GM12878 (cell line): Measurements from ENCODE around the gene AP3M1. TPM values are rescaled to one million over a fixed set of nuclear protein-coding genes. Genes with fewer than 3 reads are reported as not detected.

Experiments
- ATAC-seq: fragments of 200-7000 bp; cut with Tn5 transposase; 3 replicates; pipeline ENCODE4 v1.9.1; 2020; ENCODE audit warnings: mild to moderate bottlenecking, moderate library complexity
- BruUV-seq: library from RNA; stranded (reverse); fragments of 400-500 nt; replicated peaks from 2 replicates; lab custom pipeline; 2021; lab: Mats Ljungman, UMichigan
- CTCF ChIA-PET: fragments of 300-600 bp; sonication (Branson Sonifier 250); formaldehyde crosslinking; extraction: SDS; loops from one replicate; lab custom pipeline; 2021; ENCODE audit warnings: inconsistent platforms; lab: Yijun Ruan, JAX
- POLR2A ChIA-PET: fragments of 350-600 bp; formaldehyde crosslinking; extraction: SDS; loops from one replicate; lab custom pipeline; 2021; ENCODE audit warnings: inconsistent platforms; lab: Charles Lee
- RAD21 ChIA-PET: fragments of 300-600 bp; sonication (Branson Sonifier 250); formaldehyde crosslinking; loops from one replicate; lab custom pipeline; 2023; ENCODE audit warnings: antibody characterized with exemption; ENCODE audit not compliant: unreplicated experiment; lab: Charles Lee
- SMC1A ChIA-PET: fragments of 300-600 bp; sonication (Branson Sonifier 250); formaldehyde crosslinking; loops from one replicate; lab custom pipeline; 2023; ENCODE audit not compliant: unreplicated experiment, uncharacterized antibody; lab: Charles Lee
- DNase-seq: peaks from one replicate; pipeline ENCODE4 v3.0.0-alpha.2; 2011; ENCODE audit warnings: low read depth, low spot score
- FAIRE-seq: peaks from 3 replicates; lab custom pipeline; 2011; peaks lifted over from hg19 to GRCh38; lab: Jason Lieb, UNC
- H2AFZ ChIP-seq: 2 replicates; pipeline ENCODE4 v1.6.0; 2011; ENCODE audit warnings: low read depth, low read length, control low read depth; ENCODE audit not compliant: control insufficient read depth
- H3K27ac ChIP-seq: 2 replicates; pipeline ENCODE4 v1.5.1; 2011; ENCODE audit warnings: control low read depth; ENCODE audit not compliant: control insufficient read depth, insufficient read depth
- H3K27me3 ChIP-seq, 2 experiments: replicated peaks in 1 of 2; 2 replicates each; pipeline versions ENCODE4 v1.6.0 to v1.6.1; 2011; ENCODE audit warnings: low read length in 1 of 2; ENCODE audit not compliant: control insufficient read depth in 2 of 2, insufficient read depth in 2 of 2
- H3K36me3 ChIP-seq, 2 experiments: 2 replicates each; pipeline ENCODE4 v1.5.1; 2011; ENCODE audit warnings: low read length in 1 of 2; ENCODE audit not compliant: control insufficient read depth in 2 of 2, insufficient read depth in 2 of 2
- H3K4me1 ChIP-seq: 2 replicates; pipeline ENCODE4 v1.6.1; 2011; ENCODE audit warnings: mild to moderate bottlenecking, low read length, moderate library complexity, mixed read lengths; ENCODE audit not compliant: control insufficient read depth, insufficient read depth
- H3K4me2 ChIP-seq: 2 replicates; pipeline ENCODE4 v1.6.0; 2011; ENCODE audit warnings: control low read depth; ENCODE audit not compliant: control insufficient read depth, insufficient read depth
- H3K4me3 ChIP-seq: fragments of 200-600 bp; sonication (generic); 2 replicates; pipeline ENCODE4 v1.5.1; 2016
- H3K79me2 ChIP-seq: 2 replicates; pipeline ENCODE4 v1.6.0; 2011; ENCODE audit warnings: low read length; ENCODE audit not compliant: control insufficient read depth, insufficient read depth
- H3K9ac ChIP-seq: 2 replicates; pipeline ENCODE4 v1.8.0; 2011; ENCODE audit warnings: low read length, control low read depth, mixed read lengths; ENCODE audit not compliant: control insufficient read depth, insufficient read depth
- H3K9me3 ChIP-seq: replicated peaks from 3 replicates; pipeline ENCODE4 v1.5.1; 2011; ENCODE audit warnings: mild to moderate bottlenecking, low read length; ENCODE audit not compliant: control insufficient read depth, insufficient read depth
- H4K20me1 ChIP-seq: 2 replicates; pipeline ENCODE4 v1.6.0; 2011; ENCODE audit not compliant: control insufficient read depth, insufficient read depth
- CBFB ChIP-seq: IDR thresholded peaks from 2 replicates; pipeline ENCODE4 v1.6.1; 2016; ENCODE audit warnings: antibody characterized with exemption, low read depth
- CBX3 ChIP-seq: fragments of 200-600 bp; sonication (generic); IDR thresholded peaks from 2 replicates; pipeline ENCODE4 v1.6.1; 2016; ENCODE audit warnings: low read depth, borderline replicate concordance
- CREM ChIP-seq: IDR thresholded peaks from 2 replicates; pipeline ENCODE4 v1.6.1; 2014; ENCODE audit warnings: antibody characterized with exemption, low read depth
- EP300 ChIP-seq, 2 experiments: fragments of 150-350 bp in 1 of 2; IDR thresholded peaks; 2 replicates each; pipeline ENCODE4 v1.6.1; 2011 to 2012; ENCODE audit warnings: low read depth in 2 of 2, low read length in 2 of 2, borderline replicate concordance in 1 of 2, improper control_type of control experiment in 1 of 2, inconsistent platforms in 1 of 2; ENCODE audit not compliant: control insufficient read depth in 1 of 2
- HCFC1 ChIP-seq: fragments of 150-350 bp; IDR thresholded peaks from 2 replicates; pipeline ENCODE4 v1.6.1; 2014; ENCODE audit warnings: low read length
- HDGF ChIP-seq: fragments of 450-650 bp; IDR thresholded peaks from 2 replicates; pipeline ENCODE4 v1.6.1; 2016; ENCODE audit warnings: antibody characterized with exemption
- KAT2A ChIP-seq: conservative IDR thresholded peaks from 2 replicates; pipeline ENCODE4 v1.6.1; 2011; ENCODE audit warnings: low read depth, low read length; ENCODE audit not compliant: control insufficient read depth
- KDM1A ChIP-seq: fragments of 200-600 bp; sonication (generic); IDR thresholded peaks from 2 replicates; pipeline ENCODE4 v1.6.1; 2016; ENCODE audit warnings: borderline replicate concordance
- SMC3 ChIP-seq: IDR thresholded peaks from 2 replicates; pipeline ENCODE4 v1.6.1; 2011; ENCODE audit warnings: low read length, improper control_type of control experiment, borderline replicate concordance
- WGBS: methylation state at CpG from one replicate; pipeline ENCODE4 v1.1.6; 2016; ENCODE audit warnings: low lambda C conversion rate; ENCODE audit not compliant: insufficient replicate concordance, insufficient coverage; ENCODE audit errors: missing lambda C conversion rate; 5-methylcytosine and 5-hydroxymethylcytosine counted together
- in situ Hi-C: fragments of 300-500 bp; cut with MboI; formaldehyde crosslinking; loops from 9 replicates; pipeline ENCODE4 v1.14.3; 2018; ENCODE audit warnings: mixed read lengths
- intact Hi-C: fragments of 100-400 bp; cut with micrococcal nuclease; formaldehyde crosslinking; loops from one replicate; pipeline ENCODE4 v1.14.2; 2022; ENCODE audit not compliant: unreplicated experiment
- polyA plus RNA-seq, 11 experiments: library from polyadenylated mRNA; depleted of rRNA in 4 of 11; unstranded in 6 of 11; stranded (reverse) in 5 of 11; fragments of >200 nt; fragmentation: Nextera tagmentation in 4 of 11; fragmentation: Illumina TruSeq in 1 of 11; extraction: Ambion mirVana in 4 of 11; extraction: Trizol in 1 of 11; gene quantifications; 1 replicate in 1 of 11; 2 replicates in 10 of 11; pipeline versions ENCODE4 v1.2.1 to v1.2.3, GENCODE V29; 2011 to 2016; ENCODE audit warnings: inconsistent platforms in 2 of 11, missing spikeins in 2 of 11, low read depth in 1 of 11
- total RNA-seq, 4 experiments: library from RNA; depleted of rRNA in 3 of 4; stranded (reverse); fragments of >200 nt in 3 of 4; fragmentation: Illumina TruSeq in 1 of 4; extraction: Trizol in 1 of 4; gene quantifications; 2 replicates each; pipeline versions ENCODE4 v1.2.1 to v1.2.3, GENCODE V29; 2013 to 2021
- TF ChIP-seq, protein P1 (sequence below): fragments of 450-650 bp; IDR thresholded peaks from 2 replicates; pipeline ENCODE4 v1.6.1; 2017; ENCODE audit warnings: mild to moderate bottlenecking, moderate library complexity
- TF ChIP-seq, protein P2 (sequence below): fragments of 450-650 bp; IDR thresholded peaks from 2 replicates; pipeline ENCODE4 v1.6.1; 2016; ENCODE audit warnings: mild to moderate bottlenecking
- TF ChIP-seq, protein P3 (sequence below): fragments of 450-650 bp; IDR thresholded peaks from 2 replicates; pipeline ENCODE4 v1.6.1; 2016; ENCODE audit warnings: mild to moderate bottlenecking, moderate library complexity, borderline replicate concordance

Gene AP3M1
- total and polyA plus RNA-seq, 10 of the 15 experiments (the other 5 are each of a cell fraction or from before 2014, with no cell fraction given), result 22.1 to 83.4 (median 47.7) TPM

DNA sequence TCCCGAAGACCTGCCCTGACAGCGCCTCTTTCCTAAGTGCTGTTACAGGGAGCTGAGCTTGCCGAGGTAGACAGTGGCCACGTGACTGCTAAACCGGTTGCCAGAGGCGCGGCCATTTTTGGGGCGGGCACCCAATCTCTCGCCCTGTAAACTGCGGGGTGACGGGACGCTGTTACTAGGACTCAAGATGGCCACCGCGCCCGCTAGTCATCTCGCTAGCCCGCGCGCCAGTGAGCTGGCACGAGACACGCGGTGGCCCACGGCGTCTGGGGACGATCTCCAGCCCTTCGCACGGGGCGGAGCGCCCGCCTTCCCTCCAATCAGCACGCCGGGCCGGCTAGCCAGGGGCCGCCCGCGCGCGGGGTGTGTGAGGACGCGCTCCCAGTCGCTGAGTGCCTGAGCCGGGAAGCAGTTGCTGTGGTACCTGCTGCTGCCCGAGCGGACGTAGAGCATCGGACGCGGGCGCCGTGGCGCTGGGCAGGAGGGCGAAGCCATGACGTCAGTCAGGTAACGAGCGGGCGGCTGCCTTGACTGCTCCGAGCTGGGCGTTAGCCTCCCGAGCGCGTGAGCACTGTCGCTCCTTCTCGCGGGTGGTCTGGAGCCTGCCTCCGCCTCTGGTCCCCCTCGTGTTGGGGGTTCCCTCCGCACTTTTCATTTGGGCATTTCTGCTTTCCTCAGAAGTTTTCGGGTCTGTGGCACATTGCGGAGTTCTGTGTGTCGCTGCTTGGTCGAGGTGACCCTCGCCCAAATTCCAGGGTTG is 25.9 kb upstream of the AP3M1 start:
- WGBS, result under 1% methylated on average over 72 of the region's 72 CpGs
- peak; percentile 84 for DNase-seq
- peak overlapping the region; percentile 74 for H3K27ac ChIP-seq
- no peaks in the 10 kb centered on the region for H3K9me3 ChIP-seq
- H3K4me2 ChIP-seq, result peak overlapping the region; percentile 99
- ChIA-PET CTCF (interaction anchor here (1.0 to 1.4 kb wide), 5 partner anchors 9 to 26 kb away, joined by 3 to 5 read pairs (median 3); partner anchors contain the start of genes ADK and AP3M1), POLR2A (interaction anchor here (0.6 to 3.8 kb wide), 4 partner anchors 9 to 26 kb away, joined by 3 to 40 read pairs (median 8); partner anchors contain the start of genes ADK and AP3M1), SMC1A (interaction anchor here (0.8 to 3.6 kb wide), 6 partner anchors 10 to 30 kb away, joined by 3 to 35 read pairs (median 4); partner anchors contain the start of gene AP3M1), RAD21 (interaction anchor here (1.1 to 2.0 kb wide), 6 partner anchors 9 to 59 kb away, joined by 3 to 8 read pairs (median 4); no protein-coding TSS in a partner anchor)
- BruUV-seq, result no TSS peak
- no peak for FAIRE-seq
- intact Hi-C loops (no loop called here), in situ Hi-C loops (no loop called here)
- H3K27me3 ChIP-seq, result no peaks in the 10 kb centered on the region
- H3K4me3 ChIP-seq, result peak overlapping the region; percentile 88
- peaks cover 22% of the 10 kb centered on the region for H3K4me1 ChIP-seq
- H3K79me2 ChIP-seq, result peaks cover 55% of the 10 kb centered on the region
- peak overlapping the region; percentile 87 for H3K9ac ChIP-seq
- peak overlapping the region; percentile 97 for H2AFZ ChIP-seq
- no peaks in the 10 kb centered on the region; a peak in 1 of 4 replicates for H3K36me3 ChIP-seq
- peak; percentile 95 for ATAC-seq
- no peaks in the 10 kb centered on the region for H4K20me1 ChIP-seq
- TF ChIP-seq HCFC1, result peak; percentile 19; the same call in 1 of the 2 replicates
- TF ChIP-seq, protein P1, sequence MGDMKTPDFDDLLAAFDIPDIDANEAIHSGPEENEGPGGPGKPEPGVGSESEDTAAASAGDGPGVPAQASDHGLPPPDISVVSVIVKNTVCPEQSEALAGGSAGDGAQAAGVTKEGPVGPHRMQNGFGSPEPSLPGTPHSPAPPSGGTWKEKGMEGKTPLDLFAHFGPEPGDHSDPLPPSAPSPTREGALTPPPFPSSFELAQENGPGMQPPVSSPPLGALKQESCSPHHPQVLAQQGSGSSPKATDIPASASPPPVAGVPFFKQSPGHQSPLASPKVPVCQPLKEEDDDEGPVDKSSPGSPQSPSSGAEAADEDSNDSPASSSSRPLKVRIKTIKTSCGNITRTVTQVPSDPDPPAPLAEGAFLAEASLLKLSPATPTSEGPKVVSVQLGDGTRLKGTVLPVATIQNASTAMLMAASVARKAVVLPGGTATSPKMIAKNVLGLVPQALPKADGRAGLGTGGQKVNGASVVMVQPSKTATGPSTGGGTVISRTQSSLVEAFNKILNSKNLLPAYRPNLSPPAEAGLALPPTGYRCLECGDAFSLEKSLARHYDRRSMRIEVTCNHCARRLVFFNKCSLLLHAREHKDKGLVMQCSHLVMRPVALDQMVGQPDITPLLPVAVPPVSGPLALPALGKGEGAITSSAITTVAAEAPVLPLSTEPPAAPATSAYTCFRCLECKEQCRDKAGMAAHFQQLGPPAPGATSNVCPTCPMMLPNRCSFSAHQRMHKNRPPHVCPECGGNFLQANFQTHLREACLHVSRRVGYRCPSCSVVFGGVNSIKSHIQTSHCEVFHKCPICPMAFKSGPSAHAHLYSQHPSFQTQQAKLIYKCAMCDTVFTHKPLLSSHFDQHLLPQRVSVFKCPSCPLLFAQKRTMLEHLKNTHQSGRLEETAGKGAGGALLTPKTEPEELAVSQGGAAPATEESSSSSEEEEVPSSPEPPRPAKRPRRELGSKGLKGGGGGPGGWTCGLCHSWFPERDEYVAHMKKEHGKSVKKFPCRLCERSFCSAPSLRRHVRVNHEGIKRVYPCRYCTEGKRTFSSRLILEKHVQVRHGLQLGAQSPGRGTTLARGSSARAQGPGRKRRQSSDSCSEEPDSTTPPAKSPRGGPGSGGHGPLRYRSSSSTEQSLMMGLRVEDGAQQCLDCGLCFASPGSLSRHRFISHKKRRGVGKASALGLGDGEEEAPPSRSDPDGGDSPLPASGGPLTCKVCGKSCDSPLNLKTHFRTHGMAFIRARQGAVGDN, result peak; percentile 80; the same call in 1 of the 2 replicates
- TF ChIP-seq EP300 (IDR thresholded peaks at IDR 0.05; ENCODE audit: borderline replicate concordance in 1 of 2, control insufficient read depth in 1 of 2, low read depth in 2 of 2, low read length in 2 of 2), result peak in 1 of 2 experiments; percentile 22; a peak in 2 of 4 replicates
- 0 out of 2 replicates have a peak, but pooled peaks have one; percentile 11 for TF ChIP-seq CBFB
- no peak for TF ChIP-seq KAT2A
- TF ChIP-seq SMC3, result no peak
- TF ChIP-seq CBX3, result no peak
- TF ChIP-seq, protein P2, sequence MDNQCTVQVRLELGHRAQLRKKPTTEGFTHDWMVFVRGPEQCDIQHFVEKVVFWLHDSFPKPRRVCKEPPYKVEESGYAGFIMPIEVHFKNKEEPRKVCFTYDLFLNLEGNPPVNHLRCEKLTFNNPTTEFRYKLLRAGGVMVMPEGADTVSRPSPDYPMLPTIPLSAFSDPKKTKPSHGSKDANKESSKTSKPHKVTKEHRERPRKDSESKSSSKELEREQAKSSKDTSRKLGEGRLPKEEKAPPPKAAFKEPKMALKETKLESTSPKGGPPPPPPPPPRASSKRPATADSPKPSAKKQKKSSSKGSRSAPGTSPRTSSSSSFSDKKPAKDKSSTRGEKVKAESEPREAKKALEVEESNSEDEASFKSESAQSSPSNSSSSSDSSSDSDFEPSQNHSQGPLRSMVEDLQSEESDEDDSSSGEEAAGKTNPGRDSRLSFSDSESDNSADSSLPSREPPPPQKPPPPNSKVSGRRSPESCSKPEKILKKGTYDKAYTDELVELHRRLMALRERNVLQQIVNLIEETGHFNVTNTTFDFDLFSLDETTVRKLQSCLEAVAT, result no peak
- TF ChIP-seq CREM, result peak; percentile 53
- TF ChIP-seq HDGF, result peak; percentile 89
- no peak for TF ChIP-seq KDM1A
- TF ChIP-seq, protein P3, sequence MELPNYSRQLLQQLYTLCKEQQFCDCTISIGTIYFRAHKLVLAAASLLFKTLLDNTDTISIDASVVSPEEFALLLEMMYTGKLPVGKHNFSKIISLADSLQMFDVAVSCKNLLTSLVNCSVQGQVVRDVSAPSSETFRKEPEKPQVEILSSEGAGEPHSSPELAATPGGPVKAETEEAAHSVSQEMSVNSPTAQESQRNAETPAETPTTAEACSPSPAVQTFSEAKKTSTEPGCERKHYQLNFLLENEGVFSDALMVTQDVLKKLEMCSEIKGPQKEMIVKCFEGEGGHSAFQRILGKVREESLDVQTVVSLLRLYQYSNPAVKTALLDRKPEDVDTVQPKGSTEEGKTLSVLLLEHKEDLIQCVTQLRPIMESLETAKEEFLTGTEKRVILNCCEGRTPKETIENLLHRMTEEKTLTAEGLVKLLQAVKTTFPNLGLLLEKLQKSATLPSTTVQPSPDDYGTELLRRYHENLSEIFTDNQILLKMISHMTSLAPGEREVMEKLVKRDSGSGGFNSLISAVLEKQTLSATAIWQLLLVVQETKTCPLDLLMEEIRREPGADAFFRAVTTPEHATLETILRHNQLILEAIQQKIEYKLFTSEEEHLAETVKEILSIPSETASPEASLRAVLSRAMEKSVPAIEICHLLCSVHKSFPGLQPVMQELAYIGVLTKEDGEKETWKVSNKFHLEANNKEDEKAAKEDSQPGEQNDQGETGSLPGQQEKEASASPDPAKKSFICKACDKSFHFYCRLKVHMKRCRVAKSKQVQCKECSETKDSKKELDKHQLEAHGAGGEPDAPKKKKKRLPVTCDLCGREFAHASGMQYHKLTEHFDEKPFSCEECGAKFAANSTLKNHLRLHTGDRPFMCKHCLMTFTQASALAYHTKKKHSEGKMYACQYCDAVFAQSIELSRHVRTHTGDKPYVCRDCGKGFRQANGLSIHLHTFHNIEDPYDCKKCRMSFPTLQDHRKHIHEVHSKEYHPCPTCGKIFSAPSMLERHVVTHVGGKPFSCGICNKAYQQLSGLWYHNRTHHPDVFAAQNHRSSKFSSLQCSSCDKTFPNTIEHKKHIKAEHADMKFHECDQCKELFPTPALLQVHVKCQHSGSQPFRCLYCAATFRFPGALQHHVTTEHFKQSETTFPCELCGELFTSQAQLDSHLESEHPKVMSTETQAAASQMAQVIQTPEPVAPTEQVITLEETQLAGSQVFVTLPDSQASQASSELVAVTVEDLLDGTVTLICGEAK, result 0 out of 2 replicates have a peak, but pooled peaks have one; percentile 3
